ENCODE results near the gene SLC27A4.

The SLC27A4 gene

GRCh38 chr9:128390813-128391711 lies 50.7 kb downstream of the SLC27A4 start:
- no peak for DNase-seq (ENCODE audit: low read depth, low spot score)
- H3K27ac ChIP-seq (ENCODE audit: low read length), result no peak overlapping the region
- H3K4me1 ChIP-seq (ENCODE audit: control insufficient read depth, insufficient read depth, low read length), result peaks cover 18% of the 10 kb centered on the region
- H3K36me3 ChIP-seq (ENCODE audit: control insufficient read depth, insufficient read depth, low read length), result no peaks in the 10 kb centered on the region; the same call in 1 of the 2 replicates
- peaks cover 59% of the 10 kb centered on the region for H3K27me3 ChIP-seq (ENCODE audit: control insufficient read depth, insufficient read depth, low read length)
- no CpG with 5 or more reads among the region's 8 CpGs for WGBS (ENCODE audit: insufficient coverage, insufficient read length)
- H3K9me3 ChIP-seq (ENCODE audit: control insufficient read depth, insufficient read depth, low read length), result no peaks in the 10 kb centered on the region
- no peak overlapping the region for H3K4me3 ChIP-seq (ENCODE audit: low read length)

GRCh38 chr9:128391956-128392301 lies 51.6 kb downstream of the SLC27A4 start:
- H3K27me3 ChIP-seq (ENCODE audit: control insufficient read depth, insufficient read depth, low read length), result peaks cover 64% of the 10 kb centered on the region

GRCh38 chr9:128392302-128393144 lies 52.2 kb downstream of the SLC27A4 start:
- H3K4me3 ChIP-seq (ENCODE audit: low read length), result peak overlapping the region; percentile 10; the same call in 1 of the 2 replicates
- DNase-seq (ENCODE audit: low read depth, low spot score), result no peak
- H3K4me1 ChIP-seq (ENCODE audit: control insufficient read depth, insufficient read depth, low read length), result peaks cover 18% of the 10 kb centered on the region
- H3K36me3 ChIP-seq (ENCODE audit: control insufficient read depth, insufficient read depth, low read length), result no peaks in the 10 kb centered on the region; the same call in 1 of the 2 replicates
- no peaks in the 10 kb centered on the region for H3K9me3 ChIP-seq (ENCODE audit: control insufficient read depth, insufficient read depth, low read length)
- no CpG with 5 or more reads among the region's 88 CpGs for WGBS (ENCODE audit: insufficient coverage, insufficient read length)
- peaks cover 68% of the 10 kb centered on the region for H3K27me3 ChIP-seq (ENCODE audit: control insufficient read depth, insufficient read depth, low read length)
- H3K27ac ChIP-seq (ENCODE audit: low read length), result no peak overlapping the region

More at GRCh38 chr9:128391956-128392301, 51.6 kb downstream of the SLC27A4 start:
- Histone ChIP-seq H3K9me3 (ENCODE audit: control insufficient read depth, insufficient read depth, low read length) (no peaks in the 10 kb centered on the region), H3K27ac (ENCODE audit: low read length) (no peak overlapping the region), H3K4me1 (ENCODE audit: control insufficient read depth, insufficient read depth, low read length) (peaks cover 18% of the 10 kb centered on the region), H3K4me3 (ENCODE audit: low read length) (peak overlapping the region; percentile 9; the same call in 1 of the 2 replicates), H3K36me3 (ENCODE audit: control insufficient read depth, insufficient read depth, low read length) (no peaks in the 10 kb centered on the region; the same call in 1 of the 2 replicates)
- no peak for DNase-seq (ENCODE audit: low read depth, low spot score)
- no CpG with 5 or more reads among the region's 21 CpGs for WGBS (ENCODE audit: insufficient coverage, insufficient read length)

GRCh38 chr9:128393145-128393775 lies 52.9 kb downstream of the SLC27A4 start:
- H3K36me3 ChIP-seq (ENCODE audit: control insufficient read depth, insufficient read depth, low read length), result no peaks in the 10 kb centered on the region; the same call in 1 of the 2 replicates
- DNase-seq (ENCODE audit: low read depth, low spot score), result no peak
- no CpG with 5 or more reads among the region's 56 CpGs for WGBS (ENCODE audit: insufficient coverage, insufficient read length)
- peaks cover 18% of the 10 kb centered on the region for H3K4me1 ChIP-seq (ENCODE audit: control insufficient read depth, insufficient read depth, low read length)
- H3K4me3 ChIP-seq (ENCODE audit: low read length), result peak overlapping the region; percentile 10; the same call in 1 of the 2 replicates
- H3K27me3 ChIP-seq (ENCODE audit: control insufficient read depth, insufficient read depth, low read length), result peaks cover 75% of the 10 kb centered on the region
- no peaks in the 10 kb centered on the region for H3K9me3 ChIP-seq (ENCODE audit: control insufficient read depth, insufficient read depth, low read length)
- H3K27ac ChIP-seq (ENCODE audit: low read length), result no peak overlapping the region

- H3K27ac ChIP-seq (ENCODE audit: low read length), result no peak overlapping the region
- H3K4me3 ChIP-seq (ENCODE audit: low read length), result no peak overlapping the region
- DNase-seq (ENCODE audit: low read depth, low spot score), result no peak
- H3K4me1 ChIP-seq (ENCODE audit: control insufficient read depth, insufficient read depth, low read length), result peaks cover 18% of the 10 kb centered on the region
- WGBS (ENCODE audit: insufficient coverage, insufficient read length), result no CpG with 5 or more reads among the region's 7 CpGs
- H3K27me3 ChIP-seq (ENCODE audit: control insufficient read depth, insufficient read depth, low read length), result peaks cover 75% of the 10 kb centered on the region
- no peaks in the 10 kb centered on the region for H3K9me3 ChIP-seq (ENCODE audit: control insufficient read depth, insufficient read depth, low read length)
- H3K36me3 ChIP-seq (ENCODE audit: control insufficient read depth, insufficient read depth, low read length), result no peaks in the 10 kb centered on the region; the same call in 1 of the 2 replicates
Observed at GRCh38 chr9:128393970-128394369, 53.6 kb downstream of the SLC27A4 start.

GRCh38 chr9:128394379-128395168 lies 54.2 kb downstream of the SLC27A4 start:
- H3K27ac ChIP-seq (ENCODE audit: low read length), result no peak overlapping the region
- peaks cover 79% of the 10 kb centered on the region for H3K27me3 ChIP-seq (ENCODE audit: control insufficient read depth, insufficient read depth, low read length)
- H3K9me3 ChIP-seq (ENCODE audit: control insufficient read depth, insufficient read depth, low read length), result no peaks in the 10 kb centered on the region
- WGBS (ENCODE audit: insufficient coverage, insufficient read length), result no CpG with 5 or more reads among the region's 9 CpGs
- peaks cover 18% of the 10 kb centered on the region for H3K4me1 ChIP-seq (ENCODE audit: control insufficient read depth, insufficient read depth, low read length)
- H3K4me3 ChIP-seq (ENCODE audit: low read length), result no peak overlapping the region
- H3K36me3 ChIP-seq (ENCODE audit: control insufficient read depth, insufficient read depth, low read length), result no peaks in the 10 kb centered on the region; the same call in 1 of the 2 replicates
- no peak for DNase-seq (ENCODE audit: low read depth, low spot score)

GRCh38 chr9:128396970-128397613 lies 56.8 kb downstream of the SLC27A4 start:
- no peaks in the 10 kb centered on the region for H3K9me3 ChIP-seq (ENCODE audit: control insufficient read depth, insufficient read depth, low read length)
- no peak for DNase-seq (ENCODE audit: low read depth, low spot score)
- no peak overlapping the region for H3K4me3 ChIP-seq (ENCODE audit: low read length)
- no CpG with 5 or more reads among the region's 19 CpGs for WGBS (ENCODE audit: insufficient coverage, insufficient read length)
- H3K27ac ChIP-seq (ENCODE audit: low read length), result no peak overlapping the region
- peaks cover 9% of the 10 kb centered on the region for H3K4me1 ChIP-seq (ENCODE audit: control insufficient read depth, insufficient read depth, low read length)
- H3K36me3 ChIP-seq (ENCODE audit: control insufficient read depth, insufficient read depth, low read length), result no peaks in the 10 kb centered on the region; the same call in 1 of the 2 replicates
- H3K27me3 ChIP-seq (ENCODE audit: control insufficient read depth, insufficient read depth, low read length), result peaks cover 72% of the 10 kb centered on the region

GRCh38 chr9:128397831-128398230 lies 57.5 kb downstream of the SLC27A4 start:
- no peaks in the 10 kb centered on the region for H3K36me3 ChIP-seq (ENCODE audit: control insufficient read depth, insufficient read depth, low read length)
- peaks cover 67% of the 10 kb centered on the region for H3K27me3 ChIP-seq (ENCODE audit: control insufficient read depth, insufficient read depth, low read length)
- H3K4me3 ChIP-seq (ENCODE audit: low read length), result no peak overlapping the region
- H3K4me1 ChIP-seq (ENCODE audit: control insufficient read depth, insufficient read depth, low read length), result peaks cover 9% of the 10 kb centered on the region
- no peak for DNase-seq (ENCODE audit: low read depth, low spot score)
- no peaks in the 10 kb centered on the region for H3K9me3 ChIP-seq (ENCODE audit: control insufficient read depth, insufficient read depth, low read length)
- WGBS (ENCODE audit: insufficient coverage, insufficient read length), result no CpG with 5 or more reads among the region's 7 CpGs
- H3K27ac ChIP-seq (ENCODE audit: low read length), result no peak overlapping the region

GRCh38 chr9:128399861-128400260 lies 59.5 kb downstream of the SLC27A4 start:
- no peak for DNase-seq (ENCODE audit: low read depth, low spot score)
- H3K36me3 ChIP-seq (ENCODE audit: control insufficient read depth, insufficient read depth, low read length), result no peaks in the 10 kb centered on the region
- no peaks in the 10 kb centered on the region for H3K9me3 ChIP-seq (ENCODE audit: control insufficient read depth, insufficient read depth, low read length)
- H3K4me3 ChIP-seq (ENCODE audit: low read length), result no peak overlapping the region
- peaks cover 59% of the 10 kb centered on the region for H3K27me3 ChIP-seq (ENCODE audit: control insufficient read depth, insufficient read depth, low read length)
- H3K4me1 ChIP-seq (ENCODE audit: control insufficient read depth, insufficient read depth, low read length), result no peaks in the 10 kb centered on the region; the same call in 1 of the 2 replicates
- no peak overlapping the region for H3K27ac ChIP-seq (ENCODE audit: low read length)
- no CpG with 5 or more reads among the region's 3 CpGs for WGBS (ENCODE audit: insufficient coverage, insufficient read length)

All from iPS DF 6.9 (cell line).